Fibroblast of peridontal ligament (primary cell): ENCODE results near the gene HUWE1.
"Not testable (repeated sequence)": the region's sequence is repeated elsewhere in the genome, so short reads cannot be mapped to it uniquely, and the experiment has no call there.

Experiments
- DNase-seq: peaks from one replicate; pipeline ENCODE4 v3.0.0-alpha.2; 2010; ENCODE audit errors: extremely low read depth

HUWE1 gene, protein sequence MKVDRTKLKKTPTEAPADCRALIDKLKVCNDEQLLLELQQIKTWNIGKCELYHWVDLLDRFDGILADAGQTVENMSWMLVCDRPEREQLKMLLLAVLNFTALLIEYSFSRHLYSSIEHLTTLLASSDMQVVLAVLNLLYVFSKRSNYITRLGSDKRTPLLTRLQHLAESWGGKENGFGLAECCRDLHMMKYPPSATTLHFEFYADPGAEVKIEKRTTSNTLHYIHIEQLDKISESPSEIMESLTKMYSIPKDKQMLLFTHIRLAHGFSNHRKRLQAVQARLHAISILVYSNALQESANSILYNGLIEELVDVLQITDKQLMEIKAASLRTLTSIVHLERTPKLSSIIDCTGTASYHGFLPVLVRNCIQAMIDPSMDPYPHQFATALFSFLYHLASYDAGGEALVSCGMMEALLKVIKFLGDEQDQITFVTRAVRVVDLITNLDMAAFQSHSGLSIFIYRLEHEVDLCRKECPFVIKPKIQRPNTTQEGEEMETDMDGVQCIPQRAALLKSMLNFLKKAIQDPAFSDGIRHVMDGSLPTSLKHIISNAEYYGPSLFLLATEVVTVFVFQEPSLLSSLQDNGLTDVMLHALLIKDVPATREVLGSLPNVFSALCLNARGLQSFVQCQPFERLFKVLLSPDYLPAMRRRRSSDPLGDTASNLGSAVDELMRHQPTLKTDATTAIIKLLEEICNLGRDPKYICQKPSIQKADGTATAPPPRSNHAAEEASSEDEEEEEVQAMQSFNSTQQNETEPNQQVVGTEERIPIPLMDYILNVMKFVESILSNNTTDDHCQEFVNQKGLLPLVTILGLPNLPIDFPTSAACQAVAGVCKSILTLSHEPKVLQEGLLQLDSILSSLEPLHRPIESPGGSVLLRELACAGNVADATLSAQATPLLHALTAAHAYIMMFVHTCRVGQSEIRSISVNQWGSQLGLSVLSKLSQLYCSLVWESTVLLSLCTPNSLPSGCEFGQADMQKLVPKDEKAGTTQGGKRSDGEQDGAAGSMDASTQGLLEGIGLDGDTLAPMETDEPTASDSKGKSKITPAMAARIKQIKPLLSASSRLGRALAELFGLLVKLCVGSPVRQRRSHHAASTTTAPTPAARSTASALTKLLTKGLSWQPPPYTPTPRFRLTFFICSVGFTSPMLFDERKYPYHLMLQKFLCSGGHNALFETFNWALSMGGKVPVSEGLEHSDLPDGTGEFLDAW (N-terminal part only)

DNA sequence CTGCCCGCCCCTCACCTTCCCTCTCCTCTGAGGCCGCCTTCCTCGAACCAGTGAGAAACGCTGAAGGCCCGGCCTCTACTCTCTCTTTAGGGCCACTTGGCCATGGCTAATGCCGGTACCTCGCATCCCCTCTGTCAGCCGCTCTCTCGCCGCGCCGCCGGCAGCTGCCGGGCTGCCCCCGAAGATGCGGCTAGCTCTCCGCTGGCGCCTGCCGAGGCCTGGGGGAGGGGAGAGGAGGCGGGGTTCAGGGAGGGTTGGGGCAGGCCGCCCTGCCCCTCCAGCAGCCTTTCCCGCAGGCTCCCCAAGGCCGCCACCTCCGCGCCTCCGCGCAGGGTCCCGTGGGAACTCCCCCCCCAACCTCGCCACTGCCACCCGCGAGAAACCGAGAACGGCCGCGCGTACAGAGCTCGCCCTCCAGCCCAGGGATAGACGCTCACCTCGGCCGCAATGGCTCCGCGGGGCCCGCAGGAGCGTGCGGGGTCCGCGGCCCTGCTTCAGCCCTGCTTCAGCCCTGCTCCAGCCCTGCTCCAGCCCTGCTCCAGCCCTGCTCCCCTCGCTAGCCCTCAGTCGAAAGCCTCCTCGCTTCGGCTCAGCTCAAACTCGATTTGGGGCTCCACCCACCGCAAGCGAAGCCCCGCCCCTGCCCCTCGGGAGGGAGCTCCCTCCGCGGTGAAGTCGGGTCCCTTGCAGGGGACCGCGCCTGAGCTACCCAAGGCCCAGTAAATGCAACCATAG is at the start of gene HUWE1:
TSS of gene HUWE1 (minus strand) at position 569 of the 735 bp plus-strand sequence. CDS start 32,612 bp downstream, outside the sequence.
- DNase-seq, result peak; percentile 41

DNA sequence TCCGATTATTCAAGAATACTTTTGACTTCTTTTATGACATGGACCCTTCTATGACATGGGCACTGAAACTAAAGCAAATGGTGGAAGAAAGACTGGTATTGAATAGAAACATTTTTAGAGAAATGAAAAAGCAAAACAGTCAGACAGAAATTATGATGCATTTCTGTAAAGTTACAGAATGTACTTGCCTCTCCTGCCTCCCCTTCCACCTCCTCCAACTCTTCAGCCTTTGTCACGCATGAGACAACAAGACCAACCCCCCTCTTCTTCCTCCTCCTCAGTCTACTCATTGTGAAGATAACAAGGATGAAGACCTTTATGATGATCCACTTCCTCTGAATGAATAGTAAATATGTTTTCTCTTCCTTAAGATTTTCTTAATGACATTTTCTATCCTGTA is 46.3 kb upstream of the HUWE1 start:
- DNase-seq, result no peak

DNA sequence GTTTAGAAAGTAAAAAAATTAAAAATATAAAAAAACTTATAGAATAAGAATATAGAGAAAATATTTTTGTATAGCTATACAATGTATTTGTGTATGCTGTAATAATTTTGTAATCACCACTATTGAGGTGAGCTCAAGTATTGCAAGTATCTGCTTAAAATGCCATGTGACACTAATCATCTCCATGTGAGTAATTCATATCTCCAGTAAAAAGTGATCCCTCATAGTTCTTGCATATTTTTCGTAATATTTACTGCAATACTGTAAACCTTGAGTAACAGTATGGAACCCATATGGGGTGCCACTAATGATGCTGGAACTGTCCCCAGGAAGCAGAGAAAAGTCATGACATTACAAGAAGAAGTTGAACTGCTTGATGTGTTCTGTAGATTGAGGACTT is 43.2 kb upstream of the HUWE1 start:
- DNase-seq, result no peak

DNA sequence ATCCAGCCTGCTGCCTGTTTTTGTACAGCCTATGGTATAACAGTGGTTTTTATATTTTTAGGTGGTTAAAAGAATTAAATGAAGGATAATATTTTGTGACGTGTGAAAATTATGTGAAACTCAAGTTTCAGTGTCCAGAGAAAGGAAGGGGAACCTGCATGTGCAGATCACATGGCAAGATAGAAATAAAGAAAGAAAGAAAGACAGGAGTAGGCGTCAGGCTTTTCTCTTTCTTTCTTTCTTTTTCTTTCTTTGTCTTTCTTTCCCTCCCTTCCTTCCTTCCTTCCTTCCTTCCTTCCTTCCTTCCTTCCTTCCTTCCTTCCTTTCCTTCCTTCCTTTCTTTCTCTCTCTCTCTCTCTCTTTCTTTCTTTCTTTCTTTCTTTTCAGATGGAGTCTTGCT is 42.0 kb upstream of the HUWE1 start:
- DNase-seq, result no peak

DNA sequence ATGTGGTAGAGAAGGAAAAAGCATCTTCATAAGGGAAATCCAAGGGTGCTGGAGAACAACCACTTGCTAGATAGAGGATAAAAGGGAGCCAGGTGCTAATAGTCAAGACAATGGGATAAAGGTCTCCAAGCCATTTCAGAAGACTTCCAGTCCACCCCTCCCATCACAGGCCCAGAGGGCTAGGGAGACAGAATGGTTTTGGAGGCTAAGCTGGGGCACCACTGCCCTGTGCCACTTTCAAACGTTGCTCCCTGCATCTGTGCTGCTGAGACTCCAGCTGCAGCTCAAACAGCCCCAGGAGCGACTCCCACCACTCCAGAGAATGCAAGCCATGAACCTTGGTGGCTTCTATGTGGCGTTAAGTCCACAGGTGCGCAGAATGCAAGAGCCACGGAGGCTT is 38.4 kb upstream of the HUWE1 start:
- DNase-seq, result no peak

DNA sequence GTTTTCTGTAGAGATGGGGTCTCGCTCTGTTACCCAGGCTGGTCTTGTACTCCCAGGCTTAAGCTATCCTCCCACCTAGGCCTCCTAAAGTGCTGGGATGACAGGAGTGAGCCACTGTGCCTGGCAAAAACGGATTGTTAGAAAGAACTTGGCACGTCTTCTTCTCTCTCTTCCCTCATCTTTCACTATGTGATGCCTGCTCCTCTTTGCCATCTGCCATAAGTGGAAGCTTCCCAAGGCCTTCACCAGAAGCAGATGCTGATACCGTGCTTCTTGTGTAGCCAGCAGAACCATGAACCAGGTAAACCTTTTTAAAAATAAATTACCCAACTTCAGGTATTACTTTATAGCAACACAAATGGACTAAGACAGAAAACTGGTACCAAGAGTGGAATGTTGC is 36.9 kb upstream of the HUWE1 start:
- no peak for DNase-seq

DNA sequence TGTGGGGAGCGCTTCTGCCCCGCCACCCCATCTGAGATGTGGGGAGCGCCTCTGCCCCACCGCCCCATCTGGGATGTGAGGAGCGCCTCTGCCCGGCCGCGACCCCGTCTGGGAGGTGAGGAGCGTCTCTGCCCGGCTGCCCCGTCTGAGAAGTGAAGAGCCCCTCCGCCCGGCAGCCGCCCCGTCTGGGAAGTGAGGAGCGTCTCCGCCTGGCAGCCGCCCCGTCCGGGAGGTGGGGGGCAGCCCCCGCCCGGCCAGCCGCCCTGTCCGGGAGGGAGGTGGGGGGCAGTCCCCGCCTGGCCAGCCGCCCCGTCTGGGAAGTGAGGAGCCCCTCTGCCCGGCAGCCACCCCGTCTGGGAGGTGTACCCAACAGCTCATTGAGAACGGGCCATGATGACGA is 35.1 kb upstream of the HUWE1 start:
- DNase-seq, result not testable (repeated sequence)

DNA sequence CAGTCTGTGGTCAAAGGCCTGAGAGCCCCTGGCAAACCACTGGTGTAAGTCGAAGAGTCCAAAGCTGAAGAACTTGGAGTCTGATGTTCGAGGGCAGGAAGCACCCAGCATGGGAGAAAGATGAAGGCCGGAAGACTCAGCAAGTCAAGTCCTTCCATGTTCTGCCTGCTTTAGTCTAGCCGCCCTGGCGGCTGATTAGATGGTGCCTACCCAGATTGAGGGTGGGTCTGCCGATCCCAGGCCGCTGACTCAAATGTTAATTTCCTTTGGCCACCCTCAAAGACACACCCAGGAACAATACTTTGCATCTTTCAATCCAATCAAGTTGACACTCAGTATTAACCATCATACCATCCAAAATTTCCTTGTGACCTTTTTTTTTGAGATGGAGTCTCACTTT is 33.1 kb upstream of the HUWE1 start:
- not testable (repeated sequence) for DNase-seq

DNA sequence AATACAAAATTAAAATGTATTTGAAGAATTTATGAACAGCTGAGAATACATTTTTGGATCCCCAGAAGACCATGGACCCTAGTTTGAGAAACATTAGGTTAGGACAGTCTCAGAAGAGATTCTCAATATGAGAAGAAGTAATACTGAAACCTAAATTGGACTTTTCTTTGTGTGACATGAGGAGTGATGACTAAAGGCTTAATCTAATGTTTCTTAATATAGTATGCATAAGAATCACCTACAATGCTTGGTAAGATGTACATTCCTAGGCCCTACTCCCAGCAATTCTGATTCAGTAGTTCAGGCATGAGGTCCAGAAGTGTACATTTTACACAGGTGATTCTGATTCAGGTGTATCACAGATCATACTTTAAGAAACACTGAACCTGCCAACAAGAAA is 31.6 kb upstream of the HUWE1 start:
- no peak for DNase-seq

DNA sequence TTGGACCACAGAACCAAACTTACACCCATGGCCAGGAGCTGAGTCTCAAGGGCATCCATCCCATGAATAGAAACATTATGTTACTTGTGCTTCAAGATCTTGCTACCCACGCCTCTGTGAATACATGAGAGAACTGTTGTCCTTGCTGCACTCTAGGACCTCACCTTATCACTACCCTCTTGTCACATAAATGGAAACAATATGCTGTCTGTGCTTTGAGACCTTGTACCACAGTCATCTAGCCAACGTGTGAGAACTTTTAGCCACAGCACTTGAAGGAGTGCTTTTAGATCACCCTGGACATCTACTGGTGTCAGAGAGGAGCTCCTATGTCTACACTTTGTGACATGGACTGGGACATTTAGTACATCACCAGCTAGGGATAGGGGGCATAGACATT is 30.7 kb upstream of the HUWE1 start:
- DNase-seq, result no peak

DNA sequence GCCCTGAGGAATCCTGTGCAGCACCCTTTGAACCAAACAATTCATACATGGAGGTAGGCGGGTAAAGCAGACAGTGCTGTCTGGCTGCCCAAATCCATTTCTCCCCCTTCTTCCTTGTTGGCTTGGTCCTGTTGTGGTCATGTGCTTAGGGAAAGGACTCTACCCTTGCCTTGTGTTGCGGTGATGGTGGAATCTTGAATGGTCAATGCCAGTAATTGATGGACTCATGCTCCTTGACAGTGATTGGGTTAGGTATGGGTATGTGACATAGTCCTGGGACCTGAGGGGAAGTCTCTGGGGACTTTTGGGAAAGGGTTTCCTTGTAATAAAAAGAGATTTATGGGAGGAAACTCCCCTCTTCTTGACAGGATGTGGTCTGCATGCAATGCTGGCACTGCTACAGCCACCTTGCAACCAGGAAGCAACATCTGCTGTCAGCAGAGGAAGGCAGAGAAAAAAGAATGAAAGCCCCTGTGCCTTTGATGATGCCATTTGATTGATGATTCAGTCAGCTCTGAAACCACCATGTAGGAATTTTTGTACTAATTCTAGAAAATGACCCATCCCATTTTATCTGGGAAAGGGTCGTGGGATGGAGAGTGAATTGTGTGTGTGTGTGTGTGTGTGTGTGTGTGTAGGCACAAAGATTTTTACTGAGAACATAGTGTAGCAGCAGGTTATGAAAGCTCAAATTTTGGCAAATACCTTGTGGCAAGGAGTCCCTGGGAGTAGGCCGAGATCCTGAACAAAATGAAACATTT is 30.0 kb upstream of the HUWE1 start:
- DNase-seq, result no peak

DNA sequence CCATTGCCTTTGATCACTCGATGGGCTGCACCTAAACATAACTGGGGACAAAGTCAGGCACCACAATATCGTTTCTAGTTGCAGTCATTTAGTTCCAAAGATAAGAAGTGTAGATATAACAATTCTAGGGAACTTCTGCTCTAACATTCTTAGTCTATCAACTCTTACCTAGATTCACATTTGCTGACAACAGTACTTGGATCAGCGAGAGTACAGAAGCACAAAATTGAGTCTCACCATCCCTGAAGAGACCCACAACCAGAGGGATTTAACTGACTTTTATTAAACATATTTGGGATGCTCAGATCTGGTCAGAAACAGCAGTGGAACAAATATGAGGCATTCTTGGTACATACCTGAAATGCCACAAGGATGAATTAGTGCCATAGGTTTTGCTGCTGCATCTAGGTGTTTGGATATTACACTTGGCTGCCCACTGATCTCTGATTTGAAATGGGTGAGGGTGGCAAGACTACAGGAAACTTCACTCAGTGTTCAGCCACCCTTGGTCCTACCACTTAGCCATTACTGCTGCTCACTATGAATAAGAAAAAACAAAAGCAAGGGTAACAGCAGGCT is 28.9 kb upstream of the HUWE1 start:
- DNase-seq, result no peak

DNA sequence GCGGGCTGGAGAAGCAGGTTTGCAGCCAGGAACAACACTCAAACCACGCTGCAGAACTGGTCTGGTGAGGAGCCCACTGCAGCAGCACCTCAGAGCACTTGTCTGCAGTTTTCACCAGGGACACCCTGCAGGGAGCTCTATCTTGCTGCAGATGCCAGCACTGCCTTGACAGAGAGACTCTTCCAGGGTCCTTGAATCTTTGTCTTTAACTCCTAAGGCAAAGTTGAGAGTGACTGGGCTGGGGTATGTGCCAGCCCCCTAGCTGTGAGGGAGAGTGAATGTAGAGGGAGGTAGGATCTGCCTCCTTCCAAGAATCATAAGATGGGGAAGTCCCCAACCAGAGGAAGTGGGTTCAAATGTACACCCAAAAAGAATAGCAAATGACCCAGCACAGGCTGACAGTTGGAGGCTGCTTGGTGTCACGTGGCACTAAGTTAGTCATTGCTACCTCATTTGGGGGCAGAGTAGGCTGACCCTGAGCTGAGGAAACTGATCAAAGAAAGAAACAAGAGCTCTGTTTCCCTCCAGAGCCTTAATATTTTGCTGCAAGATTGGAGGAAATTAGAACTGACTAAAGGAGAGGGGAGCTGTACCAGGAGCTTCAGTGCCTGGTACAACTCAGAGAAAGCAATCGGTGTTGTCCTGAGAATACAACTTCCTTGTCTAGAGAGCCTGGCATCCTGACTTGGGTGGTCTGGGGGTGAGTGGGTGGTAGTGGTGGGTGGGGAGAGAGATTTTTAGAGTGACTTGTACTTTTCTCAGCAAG is 28.2 kb upstream of the HUWE1 start:
- DNase-seq, result no peak

DNA sequence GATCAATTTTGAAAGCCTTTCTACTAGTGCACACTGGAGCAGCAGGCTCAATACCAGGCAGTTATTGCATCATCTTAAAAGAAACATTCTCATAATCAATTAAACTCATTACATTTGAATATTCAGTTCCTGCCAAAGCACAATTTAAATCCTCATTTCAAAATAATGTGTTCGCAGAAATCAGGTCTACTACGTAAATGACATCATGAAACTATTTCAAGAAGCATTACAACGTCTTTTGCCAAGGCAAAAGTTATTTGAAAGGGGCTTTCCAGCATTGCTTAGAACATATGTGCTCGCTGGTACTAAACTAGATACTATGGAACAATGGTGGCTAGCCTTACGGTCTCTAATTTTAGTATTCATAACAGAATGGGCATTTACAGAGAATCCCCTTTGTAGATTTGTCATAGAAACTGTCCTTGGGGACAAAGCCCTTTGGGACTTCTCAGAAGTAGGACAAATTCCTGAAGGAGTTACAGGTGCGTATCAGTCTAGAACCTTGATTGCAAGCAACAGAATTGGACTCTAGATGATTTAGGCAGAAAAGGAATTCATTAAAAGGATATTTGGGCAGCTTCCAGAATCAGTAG is 27.6 kb upstream of the HUWE1 start:
- DNase-seq, result no peak

DNA sequence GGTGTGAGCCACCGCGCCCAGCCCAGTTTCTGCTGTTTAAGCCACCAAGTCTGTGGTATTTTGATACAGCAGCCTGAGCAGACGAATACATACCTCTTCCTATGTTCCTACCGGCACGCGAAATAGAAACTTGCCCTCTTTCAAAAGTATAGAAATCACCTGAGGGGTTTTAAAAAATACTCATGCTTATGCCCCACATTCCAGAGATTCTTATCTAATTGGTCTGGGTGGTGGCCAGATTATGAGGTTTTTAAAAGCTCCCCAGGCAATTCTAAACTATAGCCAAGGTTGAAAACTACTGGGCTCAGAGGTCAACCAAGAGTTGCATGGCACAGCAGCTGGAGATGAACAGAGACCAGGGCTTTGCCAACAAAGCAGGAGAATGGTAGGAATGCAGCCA is 24.9 kb upstream of the HUWE1 start:
- DNase-seq, result no peak

DNA sequence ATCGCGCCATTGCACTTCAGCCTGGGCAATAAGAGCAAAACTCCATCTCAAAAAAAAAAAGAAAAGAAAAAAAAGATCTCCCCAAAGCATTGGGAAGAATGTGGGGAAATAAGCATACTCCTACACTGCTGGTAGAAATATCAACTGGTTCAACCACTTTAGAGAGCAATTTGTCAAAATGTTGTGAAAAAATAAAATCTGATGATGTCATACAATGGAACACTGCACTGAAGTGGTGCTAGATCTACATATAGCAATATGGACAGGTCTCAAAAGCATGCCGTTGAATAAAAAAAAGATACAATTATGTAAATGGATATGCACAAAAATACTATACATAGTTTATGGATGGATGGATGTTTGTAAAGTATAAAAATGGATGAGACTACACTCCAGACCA is 18.3 kb upstream of the HUWE1 start:
- no peak for DNase-seq

DNA sequence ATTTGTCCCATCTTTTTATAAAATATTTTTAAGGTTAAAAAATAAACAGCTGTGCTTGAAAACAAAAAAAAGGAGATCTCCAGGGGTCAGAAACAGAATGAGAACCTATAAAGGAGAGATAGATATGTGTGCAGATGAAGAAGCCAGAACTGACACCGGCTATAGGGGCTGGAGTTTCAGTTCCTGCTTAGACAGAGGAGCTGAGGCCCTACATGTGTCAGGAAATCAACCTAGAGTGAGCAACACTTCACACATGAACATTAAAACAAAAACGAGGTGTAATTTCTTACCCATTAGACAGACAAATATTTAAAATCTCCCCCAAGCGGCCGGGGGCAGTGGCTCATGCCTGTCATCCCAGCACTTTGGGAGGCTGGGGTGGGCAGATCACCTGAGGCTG is 17.8 kb upstream of the HUWE1 start:
- no peak for DNase-seq

DNA sequence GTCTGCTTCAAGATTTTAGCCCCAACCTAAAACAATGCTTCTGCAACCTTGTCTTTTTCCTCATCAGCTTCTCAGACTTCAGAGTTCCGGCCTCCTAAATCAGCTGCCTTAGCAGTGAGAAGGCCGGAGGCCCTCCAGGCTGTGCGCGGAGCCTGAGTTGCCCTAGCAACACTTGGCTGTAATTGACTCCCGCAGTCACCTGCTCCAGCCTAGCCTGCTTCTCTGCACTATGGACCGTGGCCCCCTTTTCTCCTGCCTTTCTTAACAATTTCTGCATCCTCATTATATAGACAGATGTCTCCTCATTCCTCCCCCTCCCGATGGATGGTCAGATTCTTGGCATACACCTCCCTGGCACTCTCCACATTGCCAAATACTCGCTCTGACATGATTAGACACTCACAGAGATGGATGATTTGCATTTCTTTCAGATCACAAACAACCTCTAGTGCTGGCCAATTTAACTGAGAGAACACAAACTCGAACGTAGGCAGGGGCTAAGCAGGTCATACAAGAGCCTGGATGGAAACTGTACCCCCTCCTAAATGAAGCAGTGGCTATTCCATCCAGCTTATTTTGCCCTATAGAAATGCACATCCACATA is 9.5 kb upstream of the HUWE1 start:
- DNase-seq, result no peak

DNA sequence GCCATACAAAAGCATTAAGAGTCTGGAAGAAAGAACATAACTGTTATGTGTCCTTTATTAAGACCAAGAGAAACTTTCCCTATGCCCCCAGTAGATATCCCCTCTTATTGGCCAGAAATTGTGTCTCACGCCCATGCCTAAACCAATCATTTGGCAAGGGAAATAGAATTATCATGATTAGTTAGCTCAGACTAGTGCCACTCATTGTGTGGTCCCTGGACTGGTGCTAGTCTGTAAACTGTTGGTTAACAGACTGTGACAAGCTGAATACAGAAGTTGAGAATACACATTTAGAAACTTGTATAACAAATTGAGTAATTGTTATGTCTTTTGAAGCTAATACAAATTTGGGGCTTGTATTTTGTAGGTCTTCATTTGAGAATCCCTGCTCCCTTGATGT is 8.1 kb upstream of the HUWE1 start:
- no peak for DNase-seq
